AG08395 (cell line): ENCODE results near the gene ANXA8.

Experiments used
- DNase-seq: peaks from one replicate; pipeline ENCODE4 v3.0.0; 2012; ENCODE audit warnings: mixed read lengths, low spot score

The ANXA8 gene

GRCh38 chr10:47447209-47447608, 36.7 kb downstream of the ANXA8 start:
- DNase-seq, result no peak

- DNase-seq, result no peak
These were observed 38.2 kb downstream of the ANXA8 start for GRCh38 chr10:47445720-47446119.

GRCh38 chr10:47444047-47444446, 39.9 kb downstream of the ANXA8 start:
- DNase-seq, result no peak

DNA sequence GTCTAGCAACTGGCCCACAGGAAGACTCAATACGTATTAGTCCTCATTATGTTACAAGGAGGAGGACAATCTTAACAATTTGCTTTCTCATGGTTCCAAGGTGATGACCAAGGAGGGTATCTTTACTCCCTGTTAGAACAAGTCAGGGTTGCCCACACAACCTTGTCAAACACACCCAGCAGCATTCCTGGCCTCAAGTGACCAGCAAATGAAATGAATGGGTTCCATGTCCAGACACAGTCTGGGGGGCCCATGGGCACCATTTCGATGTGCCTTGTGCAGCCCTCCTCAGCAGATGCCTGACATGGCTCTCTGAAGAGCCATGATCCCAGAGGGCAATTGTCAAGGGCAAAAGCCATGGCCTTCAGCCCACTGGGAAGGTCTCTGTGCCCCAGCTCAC, 40.8 kb downstream of the ANXA8 start:
- no peak for DNase-seq

DNA sequence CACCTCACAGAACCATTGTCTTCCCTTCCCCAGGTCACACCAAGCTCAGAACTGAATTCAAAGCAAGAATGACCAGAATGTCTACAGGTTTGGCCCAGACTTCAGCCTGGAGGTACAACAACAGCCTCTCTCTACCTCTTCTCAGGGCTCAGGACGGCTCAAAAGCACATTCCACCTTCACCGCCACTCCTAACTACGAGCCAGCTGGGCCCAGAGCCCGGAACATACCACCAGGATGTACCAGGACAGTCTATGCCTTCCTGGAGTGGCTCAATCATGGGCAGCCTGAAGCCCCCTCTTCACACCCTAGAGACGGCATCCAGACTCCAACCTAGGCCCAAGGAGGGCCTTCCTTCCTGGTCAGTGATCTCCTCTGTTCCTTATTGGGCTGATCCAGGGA, 41.6 kb downstream of the ANXA8 start:
- DNase-seq, result no peak

- DNase-seq, result no peak
These were observed 42.0 kb downstream of the ANXA8 start for GRCh38 chr10:47441938-47442337.

DNA sequence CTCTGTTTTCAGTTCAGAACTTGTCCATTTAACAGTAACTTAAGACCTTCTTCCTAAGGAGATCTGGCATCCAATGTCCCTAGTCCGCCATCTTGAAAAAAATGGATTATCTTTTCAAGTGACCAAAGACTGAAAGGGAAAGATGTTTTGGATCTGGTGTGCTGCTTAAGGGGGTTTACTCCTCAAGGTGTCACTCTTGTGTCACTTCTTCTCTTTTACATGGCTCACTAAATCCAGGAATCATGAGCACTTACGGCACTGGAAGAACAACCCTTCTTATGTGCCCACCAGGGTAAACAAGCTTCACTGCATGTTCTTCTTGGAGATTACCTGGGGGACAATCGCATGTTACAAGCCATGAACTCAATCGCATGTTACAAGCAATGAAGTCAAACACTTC, 43.7 kb downstream of the ANXA8 start:
- DNase-seq, result no peak

GRCh38 chr10:47438857-47439474, 44.9 kb downstream of the ANXA8 start:
- peak; percentile 81 for DNase-seq

- DNase-seq, result no peak
These were observed 48.8 kb downstream of the ANXA8 start for GRCh38 chr10:47435081-47435480.

GRCh38 chr10:47425813-47426419, 58.0 kb downstream of the ANXA8 start:
- DNase-seq, result no peak

DNA sequence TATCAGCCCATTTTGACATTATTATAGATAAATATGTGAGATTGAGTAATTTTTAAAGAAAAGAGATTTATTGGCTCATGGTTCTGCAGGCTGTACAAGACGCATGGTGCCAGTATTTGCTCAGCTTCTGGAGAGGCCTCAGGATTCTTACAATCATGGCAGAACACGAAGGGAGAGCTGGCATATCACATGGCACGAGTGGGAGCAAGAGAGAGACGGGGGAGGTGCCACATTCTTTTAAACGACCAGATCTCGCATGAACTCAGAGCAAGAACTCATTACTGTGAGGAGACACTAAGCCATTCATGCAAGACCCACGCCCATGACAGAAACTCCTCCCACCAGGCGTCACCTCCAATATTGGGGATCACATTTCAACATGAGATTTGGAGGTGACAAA, 59.7 kb downstream of the ANXA8 start:
- no peak for DNase-seq

GRCh38 chr10:47423476-47423875, 60.4 kb downstream of the ANXA8 start:
- DNase-seq, result no peak

- DNase-seq, result peak; percentile 38
These were observed 62.6 kb downstream of the ANXA8 start for GRCh38 chr10:47421057-47421952.

GRCh38 chr10:47420305-47421056, 63.4 kb downstream of the ANXA8 start:
- no peak for DNase-seq

DNA sequence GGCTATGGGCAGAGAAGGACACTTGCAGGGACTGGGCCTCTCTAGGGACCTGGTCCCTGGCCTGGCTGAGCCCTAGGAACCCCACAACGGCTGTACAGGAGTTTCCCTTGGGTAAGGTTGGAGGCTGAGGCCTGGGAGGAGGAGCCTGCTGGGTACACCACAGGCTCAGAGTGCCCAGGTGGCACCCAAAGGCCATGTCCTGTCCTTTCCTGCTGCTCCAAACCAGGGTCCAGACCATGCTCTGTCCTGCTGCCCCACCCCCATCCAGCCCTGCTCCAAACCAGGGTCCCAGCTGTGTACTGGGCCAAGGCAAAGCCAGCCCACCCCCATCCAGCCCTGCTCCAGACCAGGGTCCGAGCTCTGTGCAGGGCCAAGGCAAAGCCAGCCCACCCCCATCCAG, 64.5 kb downstream of the ANXA8 start:
- no peak for DNase-seq

DNA sequence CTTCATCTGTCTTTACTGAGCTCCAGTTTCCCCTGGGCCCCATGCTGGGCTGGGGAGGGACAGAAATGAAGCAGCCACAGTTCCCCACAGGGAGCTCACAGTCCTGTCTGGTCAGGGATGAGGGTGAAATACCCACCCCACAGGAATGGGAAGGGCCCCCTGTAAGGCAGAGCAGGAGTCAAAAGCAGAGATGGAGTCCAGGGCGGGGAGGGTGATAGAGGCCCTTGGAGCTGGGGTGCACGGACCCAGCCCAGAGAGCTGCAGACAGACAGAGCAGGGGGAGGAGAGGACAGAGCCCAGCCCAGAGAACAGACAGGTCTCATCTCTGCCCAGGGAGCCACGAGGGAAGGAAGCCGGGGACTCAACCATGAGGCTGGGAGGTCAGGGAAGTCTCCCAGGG, 64.9 kb downstream of the ANXA8 start:
- DNase-seq, result no peak

- DNase-seq, result no peak
These were observed 65.6 kb downstream of the ANXA8 start for GRCh38 chr10:47418321-47418720.
